Measurements from ENCODE around the gene FAT1.

FAT1 gene

GRCh38 chr4:186703510-186703909 lies 20.1 kb downstream of the FAT1 start:
- ChIA-PET CTCF (no interaction called here), POLR2A (no interaction called here)
- TF ChIP-seq PKNOX1 (IDR thresholded peaks at IDR 0.05), result no peak
- TF ChIP-seq ARNT (IDR thresholded peaks at IDR 0.05), result no peak
- TF ChIP-seq FOXM1 (IDR thresholded peaks at IDR 0.05; ENCODE audit: borderline replicate concordance), result no peak
- TF ChIP-seq FOXK2 (IDR thresholded peaks at IDR 0.05), result no peak
- no peak for TF ChIP-seq NFRKB (IDR thresholded peaks at IDR 0.05)
- no peak for TF ChIP-seq ELF4 (IDR thresholded peaks at IDR 0.05)
- no peak for TF ChIP-seq ZNF384 (IDR thresholded peaks at IDR 0.05)
- TF ChIP-seq SP1 (IDR thresholded peaks at IDR 0.05), result no peak
- no peak for TF ChIP-seq L3MBTL2 (conservative IDR thresholded peaks at IDR 0.05)
- DNase-seq (ENCODE audit: extremely low spot score), result no peak

- DNase-seq (ENCODE audit: extremely low spot score), result no peak
- ChIA-PET POLR2A (no interaction called here), CTCF (no interaction called here)
- TF ChIP-seq NFRKB (IDR thresholded peaks at IDR 0.05) (no peak), ZNF384 (IDR thresholded peaks at IDR 0.05) (no peak), L3MBTL2 (conservative IDR thresholded peaks at IDR 0.05) (no peak), CTBP1 (IDR thresholded peaks at IDR 0.05; ENCODE audit: borderline replicate concordance) (no peak), FOXM1 (IDR thresholded peaks at IDR 0.05; ENCODE audit: borderline replicate concordance) (no peak), LEF1 (IDR thresholded peaks at IDR 0.05; ENCODE audit: borderline replicate concordance) (no peak), TARDBP (IDR thresholded peaks at IDR 0.05) (no peak), SP1 (IDR thresholded peaks at IDR 0.05) (no peak), ELF4 (IDR thresholded peaks at IDR 0.05) (no peak), BHLHE40 (IDR thresholded peaks at IDR 0.05; ENCODE audit: borderline replicate concordance) (no peak), HDGF (IDR thresholded peaks at IDR 0.05; ENCODE audit: borderline replicate concordance) (no peak), SUZ12 (IDR thresholded peaks at IDR 0.05) (no peak)
These were observed 20.7 kb downstream of the FAT1 start for GRCh38 chr4:186702940-186703339.

- no peak for DNase-seq (ENCODE audit: extremely low spot score)
- ChIA-PET POLR2A (no interaction called here), CTCF (no interaction called here)
- TF ChIP-seq SUZ12 (IDR thresholded peaks at IDR 0.05) (no peak), ZNF384 (IDR thresholded peaks at IDR 0.05) (no peak), ARNT (IDR thresholded peaks at IDR 0.05) (no peak), SP1 (IDR thresholded peaks at IDR 0.05) (no peak), CTBP1 (IDR thresholded peaks at IDR 0.05; ENCODE audit: borderline replicate concordance) (no peak), FOXK2 (IDR thresholded peaks at IDR 0.05) (no peak), L3MBTL2 (conservative IDR thresholded peaks at IDR 0.05) (no peak), NFRKB (IDR thresholded peaks at IDR 0.05) (no peak), PKNOX1 (IDR thresholded peaks at IDR 0.05) (no peak), BHLHE40 (IDR thresholded peaks at IDR 0.05; ENCODE audit: borderline replicate concordance) (no peak), FOXM1 (IDR thresholded peaks at IDR 0.05; ENCODE audit: borderline replicate concordance) (no peak), FOXA1 (IDR thresholded peaks at IDR 0.05) (no peak), TARDBP (IDR thresholded peaks at IDR 0.05) (no peak)
These were observed 21.4 kb downstream of the FAT1 start for GRCh38 chr4:186702297-186702696.

GRCh38 chr4:186701788-186702187 lies 21.9 kb downstream of the FAT1 start:
- CTCF ChIA-PET, result interaction anchor here (0.6 kb wide), 1 partner anchor 128 kb away, joined by 3 read pairs; no protein-coding TSS in a partner anchor
- POLR2A ChIA-PET, result no interaction called here
- no peak for TF ChIP-seq CTBP1 (IDR thresholded peaks at IDR 0.05; ENCODE audit: borderline replicate concordance)
- no peak for TF ChIP-seq FOXA1 (IDR thresholded peaks at IDR 0.05)
- no peak for TF ChIP-seq BHLHE40 (IDR thresholded peaks at IDR 0.05; ENCODE audit: borderline replicate concordance)
- DNase-seq (ENCODE audit: extremely low spot score), result no peak

GRCh38 chr4:186701273-186701672 lies 22.4 kb downstream of the FAT1 start:
- DNase-seq (ENCODE audit: extremely low spot score), result no peak
- POLR2A ChIA-PET, result no interaction called here
- CTCF ChIA-PET, result interaction anchor here (0.6 kb wide), 1 partner anchor 129 kb away, joined by 3 read pairs; no protein-coding TSS in a partner anchor
- TF ChIP-seq TARDBP (IDR thresholded peaks at IDR 0.05), result no peak

- no peak for DNase-seq (ENCODE audit: extremely low spot score)
- ChIA-PET POLR2A (no interaction called here), CTCF (no interaction called here)
- TF ChIP-seq ARNT (IDR thresholded peaks at IDR 0.05) (no peak), FOXM1 (IDR thresholded peaks at IDR 0.05; ENCODE audit: borderline replicate concordance) (no peak), PKNOX1 (IDR thresholded peaks at IDR 0.05) (no peak), FOXA1 (IDR thresholded peaks at IDR 0.05) (no peak), FOXK2 (IDR thresholded peaks at IDR 0.05) (no peak), ZNF384 (IDR thresholded peaks at IDR 0.05) (no peak), CTBP1 (IDR thresholded peaks at IDR 0.05; ENCODE audit: borderline replicate concordance) (no peak), SUZ12 (IDR thresholded peaks at IDR 0.05) (no peak), BHLHE40 (IDR thresholded peaks at IDR 0.05; ENCODE audit: borderline replicate concordance) (no peak), HDGF (IDR thresholded peaks at IDR 0.05; ENCODE audit: borderline replicate concordance) (no peak), NFRKB (IDR thresholded peaks at IDR 0.05) (no peak), LEF1 (IDR thresholded peaks at IDR 0.05; ENCODE audit: borderline replicate concordance) (no peak)
These were observed 22.9 kb downstream of the FAT1 start for GRCh38 chr4:186700746-186701145.

- DNase-seq (ENCODE audit: extremely low spot score), result no peak
- POLR2A ChIA-PET, result no interaction called here
- CTCF ChIA-PET, result no interaction called here
- no peak for TF ChIP-seq ELF4 (IDR thresholded peaks at IDR 0.05)
- TF ChIP-seq FOXM1 (IDR thresholded peaks at IDR 0.05; ENCODE audit: borderline replicate concordance), result no peak
- no peak for TF ChIP-seq ZNF384 (IDR thresholded peaks at IDR 0.05)
- no peak for TF ChIP-seq BHLHE40 (IDR thresholded peaks at IDR 0.05; ENCODE audit: borderline replicate concordance)
These were observed 23.7 kb downstream of the FAT1 start for GRCh38 chr4:186699881-186700397.
